Endometrial microvascular endothelial cells (primary cell): ENCODE results near the gene LPIN1. TPM values are rescaled to one million over a fixed set of nuclear protein-coding genes. Genes with fewer than 3 reads are reported as not detected.

Experiments
- in situ Hi-C: cut with HindIII; loops from 2 replicates; pipeline ENCODE4 v1.10.0; 2017; ENCODE audit warnings: low sequenced_read_pairs, low pct_unique_long_range_greater_than_20kb; ENCODE audit errors: inconsistent ontology term
- total RNA-seq: library from RNA; depleted of rRNA; stranded (reverse); fragments of >200 nt; gene quantifications from one replicate; pipeline ENCODE4 v1.2.3, GENCODE V29; 2015; ENCODE audit errors: inconsistent ontology term

LPIN1 gene
- total RNA-seq, 1 donor from 2014 or later, result 30.8 TPM

DNA sequence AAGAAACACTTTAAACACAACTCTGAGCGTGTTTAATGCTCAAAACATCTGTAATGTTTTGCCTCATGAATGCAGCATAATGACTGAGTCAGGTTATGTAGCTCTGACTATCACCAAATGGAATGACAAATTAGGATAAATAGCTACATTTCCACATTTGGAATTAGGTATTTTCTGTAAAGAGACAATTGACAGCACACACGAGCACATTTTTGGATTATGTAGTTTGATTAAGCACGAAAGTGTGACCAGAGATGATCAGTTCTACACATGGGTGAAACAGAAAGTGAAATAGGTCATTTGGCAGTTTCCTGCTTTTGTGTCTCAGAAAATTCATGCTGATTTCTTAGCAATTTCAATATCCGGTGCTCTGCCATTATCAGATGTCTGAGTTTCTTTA lies 29.0 kb downstream of the LPIN1 start:
- in situ Hi-C loops, result loop anchor here (25.0 kb wide), 1 partner anchor 88 kb away; no protein-coding TSS in a partner anchor

DNA sequence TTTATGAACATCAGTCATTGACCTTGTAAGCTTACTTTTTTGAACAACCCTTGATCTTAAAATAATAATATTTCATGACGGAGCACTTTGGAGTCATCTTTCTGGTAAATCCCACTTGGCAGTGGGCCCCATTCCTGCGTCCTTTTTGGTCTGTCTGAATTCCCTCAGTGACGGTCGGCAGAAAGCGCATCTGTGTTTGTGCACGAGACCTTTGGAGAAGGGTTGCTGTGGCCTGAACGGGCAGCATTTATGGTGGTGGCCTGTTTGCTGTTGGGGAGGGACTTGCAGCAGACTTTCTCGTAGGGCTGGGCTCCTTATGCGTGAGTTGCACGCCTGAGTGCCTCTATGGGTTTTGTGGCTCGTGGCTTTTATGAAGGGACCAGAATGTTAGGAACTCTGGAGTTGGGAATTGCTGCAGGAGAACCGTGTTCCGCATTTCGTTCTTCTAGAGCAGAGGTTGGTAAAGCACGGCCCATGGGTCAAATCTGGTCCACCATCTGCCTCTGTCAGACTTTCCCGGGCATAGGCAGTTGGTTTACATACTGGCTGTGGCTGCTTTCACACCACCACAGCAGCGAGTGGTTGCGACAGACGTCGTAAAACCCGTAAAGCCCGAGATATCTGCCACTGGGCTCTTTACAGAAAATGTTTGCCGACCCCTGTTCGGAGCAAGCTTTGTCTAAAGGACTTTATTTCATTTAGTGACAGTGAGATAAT lies 30.8 kb downstream of the LPIN1 start:
- in situ Hi-C loops, result loop anchor here (25.0 kb wide), 1 partner anchor 90 kb away; no protein-coding TSS in a partner anchor

DNA sequence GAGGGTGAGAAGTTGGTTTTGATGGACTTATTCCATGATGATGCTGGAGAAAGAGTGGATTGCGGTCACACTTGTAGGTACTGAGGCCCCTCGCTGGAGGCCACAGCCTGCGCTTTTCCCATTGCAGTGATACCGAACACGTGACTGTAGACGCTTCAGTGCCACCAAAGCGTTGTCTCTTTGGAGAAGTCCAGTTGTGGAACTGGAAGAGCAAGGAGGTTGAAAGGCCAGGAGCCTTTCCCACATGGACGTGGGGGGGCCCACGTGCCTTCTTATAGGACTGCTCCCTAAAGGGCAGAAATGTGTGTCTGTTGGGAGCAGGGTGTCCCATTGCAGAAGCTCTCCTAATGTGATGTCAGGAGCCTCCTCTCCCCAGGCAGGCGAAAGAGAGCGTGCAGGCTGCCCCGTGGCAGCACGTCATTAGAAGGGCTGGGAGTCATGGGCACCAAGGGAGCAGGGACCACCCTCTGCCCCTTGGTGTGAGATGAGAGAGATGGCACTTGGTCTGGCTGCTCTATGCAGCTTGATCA lies 31.5 kb downstream of the LPIN1 start:
- in situ Hi-C loops, result loop anchor here (25.0 kb wide), 1 partner anchor 91 kb away; no protein-coding TSS in a partner anchor

DNA sequence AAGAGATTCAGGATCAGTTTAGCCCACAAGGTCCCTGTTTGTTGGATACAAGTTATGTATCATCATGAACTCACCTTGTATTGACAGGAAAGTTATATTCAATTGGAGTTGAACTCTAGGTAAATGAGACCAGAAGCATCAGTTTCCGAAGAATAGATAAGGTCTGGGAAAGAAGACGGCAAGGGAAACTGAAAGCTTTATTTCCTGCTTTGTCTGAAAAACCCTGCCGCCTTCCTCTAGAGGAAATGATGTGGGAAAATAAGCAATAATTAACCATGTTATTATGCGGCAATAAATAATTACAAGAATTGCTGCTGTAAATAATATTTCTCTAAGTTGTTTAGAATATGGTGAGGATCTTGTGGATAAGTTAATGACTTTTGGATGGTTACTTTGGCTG lies 32.0 kb downstream of the LPIN1 start:
- in situ Hi-C loops, result loop anchor here (25.0 kb wide), 1 partner anchor 91 kb away; no protein-coding TSS in a partner anchor

DNA sequence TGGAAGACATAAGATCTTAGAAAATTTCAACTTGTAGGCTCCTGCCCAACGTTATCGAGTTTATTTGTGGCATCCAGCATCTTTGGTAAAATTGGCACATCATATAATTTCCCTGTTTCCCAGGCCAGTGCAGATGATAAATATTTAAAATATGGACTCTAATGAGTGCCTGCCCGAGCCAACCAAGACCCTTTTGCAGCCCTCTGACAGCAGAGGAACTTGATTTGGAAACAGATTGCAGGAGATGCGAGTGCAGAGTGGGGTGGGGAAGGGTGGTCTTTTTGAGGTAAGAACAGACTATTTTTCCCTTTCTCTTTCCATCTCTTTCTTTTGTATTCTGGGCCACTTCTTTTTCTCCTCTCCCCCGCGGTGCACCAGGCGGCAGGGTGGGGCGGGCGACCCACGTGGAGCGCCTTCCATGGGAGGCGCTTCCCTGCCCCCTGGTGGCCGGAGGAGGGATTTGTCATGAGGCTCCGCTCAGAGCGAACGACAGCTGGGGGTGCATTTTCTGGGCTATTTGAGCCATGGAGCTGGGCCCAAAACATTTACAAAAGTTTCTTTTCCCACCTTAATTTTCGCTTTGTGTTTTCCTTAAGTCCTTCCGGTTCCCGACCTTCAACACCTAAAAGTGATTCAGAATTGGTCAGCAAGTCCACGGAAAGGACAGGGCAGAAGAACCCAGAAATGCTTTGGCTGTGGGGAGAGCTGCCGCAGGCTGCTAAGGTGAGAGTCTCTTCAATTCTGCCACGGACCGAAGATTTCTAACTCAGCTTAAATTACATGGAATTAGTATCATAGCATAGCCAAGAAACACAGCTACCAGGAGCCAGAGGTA lies 32.7 kb downstream of the LPIN1 start:
- in situ Hi-C loops, result loop anchor here (25.0 kb wide), 1 partner anchor 92 kb away; no protein-coding TSS in a partner anchor

DNA sequence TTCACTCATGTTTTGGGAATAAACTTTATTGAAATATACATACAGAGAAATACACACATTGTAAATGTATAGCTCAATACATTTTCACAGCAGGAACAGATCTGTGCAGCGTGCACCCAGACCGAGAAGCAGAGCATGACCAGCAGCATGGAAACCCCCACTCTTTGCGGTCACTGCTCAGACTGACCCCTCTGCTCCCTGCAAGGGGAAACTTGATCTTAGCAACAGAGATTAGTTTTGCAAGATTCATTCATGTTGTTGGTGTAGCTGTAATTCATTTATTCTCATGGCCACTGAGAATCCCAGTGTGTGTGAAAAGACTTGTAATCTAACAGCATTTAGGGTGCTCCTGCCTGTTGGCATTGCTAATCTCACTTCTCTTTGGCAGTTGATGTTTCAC lies 35.2 kb downstream of the LPIN1 start:
- in situ Hi-C loops, result loop anchor here (25.0 kb wide), 1 partner anchor 94 kb away; no protein-coding TSS in a partner anchor

DNA sequence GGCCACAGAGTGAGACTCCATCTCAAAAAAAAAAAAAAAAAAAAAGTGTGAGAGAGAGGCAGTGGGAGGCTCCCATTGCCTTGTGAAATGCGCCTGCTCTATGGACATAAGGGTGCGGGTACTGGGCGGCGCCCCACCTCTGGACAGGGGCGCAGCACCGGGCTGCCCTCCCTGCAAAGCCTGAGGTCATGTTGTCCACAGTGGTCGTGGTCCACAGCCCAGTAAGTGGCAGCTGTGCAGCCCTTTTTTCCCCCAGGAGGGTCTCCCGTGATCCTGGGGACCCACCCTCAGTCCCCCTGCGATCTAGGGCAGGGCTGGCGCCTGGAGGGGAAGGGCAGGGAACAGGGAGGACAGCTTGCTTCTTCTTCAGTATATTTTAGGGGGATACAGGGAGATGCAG lies 37.8 kb downstream of the LPIN1 start:
- in situ Hi-C loops, result loop anchor here (25.0 kb wide), 1 partner anchor 97 kb away; no protein-coding TSS in a partner anchor

DNA sequence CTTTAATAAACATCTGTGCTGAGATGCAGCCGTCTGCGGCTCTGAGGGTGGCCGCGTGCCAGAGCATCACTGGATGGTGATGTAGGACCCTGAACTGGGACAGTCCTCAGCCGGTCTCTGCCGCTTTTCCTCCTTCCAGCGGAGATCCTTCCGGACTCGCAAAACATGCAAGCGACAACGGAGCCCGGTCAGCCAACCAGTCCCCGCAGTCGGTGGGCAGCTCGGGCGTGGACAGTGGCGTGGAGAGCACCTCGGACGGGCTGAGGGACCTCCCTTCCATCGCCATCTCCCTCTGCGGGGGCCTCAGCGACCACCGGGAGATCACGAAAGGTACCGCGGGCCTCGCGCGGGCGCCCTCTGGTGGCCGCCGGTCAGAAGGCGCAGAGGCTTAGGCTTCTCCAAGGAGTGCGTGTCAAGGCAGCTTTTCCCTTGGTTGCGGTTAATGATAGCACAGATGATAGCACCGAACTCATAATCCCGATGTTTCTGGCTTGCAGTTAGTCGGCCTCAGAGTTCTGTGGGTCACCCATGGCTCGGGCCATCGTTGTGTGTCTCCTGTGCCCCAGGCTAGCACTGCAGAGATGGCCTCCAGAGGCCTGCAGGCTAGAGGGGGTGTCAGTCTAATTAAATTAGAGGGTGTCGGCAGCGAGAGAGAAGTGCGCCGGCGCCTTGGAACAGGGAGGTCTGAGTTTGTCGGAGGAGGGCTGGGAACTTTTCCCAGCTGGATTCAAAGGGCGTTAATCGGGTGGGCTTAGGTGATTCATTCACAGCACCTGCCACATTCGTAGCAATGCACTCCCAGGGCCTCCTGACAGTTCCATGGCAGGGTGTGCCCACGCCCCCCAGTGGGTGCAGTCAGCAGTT lies 38.5 kb downstream of the LPIN1 start:
- in situ Hi-C loops, result loop anchor here (25.0 kb wide), 1 partner anchor 98 kb away; no protein-coding TSS in a partner anchor

DNA sequence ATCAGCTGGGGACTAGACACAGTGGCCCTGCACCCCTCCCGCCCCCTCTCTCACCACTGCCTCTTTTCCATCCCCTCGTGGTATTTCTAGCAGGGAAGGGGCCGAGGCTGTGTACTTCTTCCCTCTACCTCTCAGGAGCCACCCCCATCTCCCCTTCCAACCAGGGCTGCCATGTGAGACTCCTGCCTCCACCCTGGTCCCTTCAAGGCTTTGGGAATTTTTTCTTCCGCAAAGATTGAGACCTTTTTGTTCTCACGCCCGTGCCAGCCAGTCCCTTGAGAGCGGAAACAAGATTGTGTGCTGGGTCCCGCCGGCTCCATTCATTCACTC lies 39.1 kb downstream of the LPIN1 start:
- in situ Hi-C loops, result loop anchor here (25.0 kb wide), 1 partner anchor 98 kb away; no protein-coding TSS in a partner anchor

DNA sequence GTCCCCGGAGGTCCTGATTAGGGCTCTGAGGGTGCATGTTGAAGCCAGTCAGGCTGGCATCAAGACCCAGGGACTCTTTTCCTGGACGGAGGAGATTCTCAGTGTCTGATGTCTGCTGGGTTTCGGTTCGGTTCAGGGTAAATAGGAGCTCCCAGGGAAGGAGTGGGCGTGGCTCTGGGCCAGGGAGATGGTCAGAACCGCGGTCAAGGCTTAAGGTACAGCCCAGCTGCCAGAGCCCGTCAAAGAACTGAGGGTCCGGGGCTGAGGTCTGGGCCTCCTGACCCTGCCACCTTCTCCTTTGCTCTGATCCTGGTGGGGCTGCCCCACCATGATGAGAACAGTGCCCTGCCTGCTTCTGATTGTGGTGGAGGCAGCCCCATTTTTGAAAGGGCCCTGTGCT lies 39.8 kb downstream of the LPIN1 start:
- in situ Hi-C loops, result loop anchor here (25.0 kb wide), 1 partner anchor 99 kb away; no protein-coding TSS in a partner anchor

DNA sequence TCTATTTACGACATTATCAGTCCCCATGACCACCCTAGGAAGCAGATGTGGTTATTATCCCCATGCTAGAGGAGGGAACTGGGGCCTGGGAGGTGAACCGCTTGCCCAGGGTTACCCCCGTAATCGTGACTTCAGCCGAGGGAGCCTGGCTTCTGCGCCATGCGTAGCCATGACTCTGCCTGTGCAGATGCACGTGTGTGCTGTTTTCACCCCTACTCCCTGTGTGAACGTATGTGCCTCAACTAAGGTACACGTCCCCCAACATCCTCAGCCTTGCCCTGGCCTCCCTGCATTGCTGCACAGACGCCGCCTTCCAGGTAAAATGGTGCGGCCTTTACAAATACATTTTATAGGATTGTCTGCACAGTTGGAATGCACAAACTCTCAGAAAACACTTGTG lies 40.2 kb downstream of the LPIN1 start:
- in situ Hi-C loops, result loop anchor here (25.0 kb wide), 1 partner anchor 99 kb away; no protein-coding TSS in a partner anchor

DNA sequence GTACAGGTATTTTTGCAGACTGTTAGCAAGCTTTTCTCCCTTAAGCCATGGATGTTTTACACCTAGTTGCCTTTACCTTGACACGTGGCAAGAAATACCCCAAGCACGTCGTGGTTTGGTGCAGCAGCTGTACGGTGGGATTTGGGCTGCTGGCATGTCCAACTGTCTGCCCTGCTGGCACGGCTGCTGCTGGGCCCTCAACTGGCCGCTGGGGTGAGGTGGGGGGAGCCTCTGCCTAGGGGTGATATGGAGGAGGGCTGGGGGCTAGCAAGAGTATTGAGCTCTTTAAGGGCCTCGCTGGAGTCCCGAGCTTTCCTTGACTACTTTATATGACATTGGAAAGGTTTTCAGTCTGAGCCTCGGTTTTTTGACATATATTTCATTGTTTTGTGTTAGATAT lies 41.6 kb downstream of the LPIN1 start:
- in situ Hi-C loops, result loop anchor here (25.0 kb wide), 1 partner anchor 101 kb away; no protein-coding TSS in a partner anchor

DNA sequence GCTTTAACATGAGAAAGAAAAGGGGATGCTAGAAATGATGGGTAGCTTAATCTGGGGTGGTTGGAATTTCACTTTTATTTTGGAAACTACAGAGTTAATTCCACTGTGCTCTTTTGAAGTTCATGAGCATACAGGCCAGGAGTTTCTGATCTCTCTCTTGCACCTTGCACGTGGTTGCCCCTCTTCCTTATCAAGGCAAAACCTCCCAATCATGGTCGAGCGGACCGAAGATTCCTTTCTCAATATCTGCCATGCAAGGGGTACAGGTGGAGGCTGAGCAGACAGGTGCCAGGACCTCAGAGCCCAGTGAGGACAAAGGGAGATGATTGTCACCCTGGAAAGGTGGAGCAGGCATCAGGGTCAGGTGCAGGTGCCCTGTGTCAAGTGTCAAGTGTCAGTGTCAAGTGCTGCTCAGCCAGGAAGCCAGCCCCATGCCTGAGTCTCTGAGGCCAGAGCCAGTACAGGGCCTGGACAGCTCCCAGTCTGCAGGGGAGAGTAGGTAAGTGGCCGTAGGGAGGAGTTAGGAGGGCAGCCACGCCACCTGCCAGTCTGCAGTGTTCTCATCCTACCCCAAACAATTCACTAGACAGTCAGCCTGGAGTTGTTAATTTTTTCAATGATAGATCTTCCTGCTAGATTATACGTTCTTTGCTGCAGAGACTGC lies 42.2 kb downstream of the LPIN1 start:
- in situ Hi-C loops, result loop anchor here (25.0 kb wide), 1 partner anchor 101 kb away; no protein-coding TSS in a partner anchor

DNA sequence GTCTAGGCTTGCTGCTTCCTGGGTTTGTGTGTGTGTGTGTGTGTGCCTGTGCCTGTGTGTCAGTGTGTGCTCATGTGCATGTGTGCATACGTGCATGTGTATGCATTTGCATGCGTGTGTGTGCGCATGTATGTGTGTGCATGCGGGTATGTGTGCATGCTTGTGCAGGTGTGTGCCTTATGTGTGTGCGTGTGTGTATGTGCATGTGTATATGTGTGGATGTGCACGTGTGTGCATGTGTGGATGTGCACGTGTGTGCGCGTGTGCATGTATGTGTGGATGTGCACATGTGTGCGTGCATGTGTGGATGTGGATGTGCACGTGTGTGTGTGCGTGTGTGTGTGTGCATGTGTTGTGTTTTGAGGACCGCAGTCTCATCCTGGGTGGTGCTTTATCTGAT lies 42.8 kb downstream of the LPIN1 start:
- in situ Hi-C loops, result loop anchor here (25.0 kb wide), 1 partner anchor 102 kb away; no protein-coding TSS in a partner anchor

DNA sequence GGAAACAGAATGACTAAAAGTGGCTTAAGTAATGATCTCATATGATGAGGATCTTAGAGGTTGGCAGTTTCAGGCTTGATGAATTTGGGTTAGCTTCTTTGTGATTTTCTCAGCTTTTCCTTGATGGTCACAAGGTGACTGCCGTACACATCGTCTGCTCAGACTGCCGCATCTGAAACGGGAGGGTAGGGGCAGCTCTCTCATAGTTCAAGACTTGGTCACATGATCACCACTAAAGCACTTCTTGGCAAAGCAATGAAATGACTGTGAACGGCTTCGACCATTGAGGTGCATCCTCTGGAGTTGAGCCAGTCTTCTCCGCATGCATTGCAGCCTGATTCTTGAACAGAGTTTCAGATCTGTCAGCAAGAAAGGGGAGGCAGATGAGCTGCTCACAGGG lies 43.8 kb downstream of the LPIN1 start:
- in situ Hi-C loops, result loop anchor here (25.0 kb wide), 1 partner anchor 103 kb away; no protein-coding TSS in a partner anchor

DNA sequence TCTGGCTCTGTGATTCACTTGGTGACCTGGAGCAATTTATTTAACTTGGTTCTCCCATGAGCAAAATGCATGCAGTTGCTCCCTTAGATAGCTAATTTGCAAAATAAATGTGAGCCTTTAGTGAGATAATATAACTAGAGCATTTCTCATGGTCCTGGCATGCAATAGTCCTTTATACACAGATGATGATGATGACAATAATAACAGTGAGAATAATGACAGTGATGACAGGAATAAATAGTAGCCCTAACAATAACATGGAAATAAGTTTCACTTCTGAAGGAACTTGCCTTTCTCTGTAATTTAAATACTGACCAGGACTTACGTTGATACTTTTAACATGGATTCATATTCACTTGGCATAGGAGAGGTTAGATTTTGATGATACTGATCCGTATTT lies 49.2 kb downstream of the LPIN1 start:
- in situ Hi-C loops, result loop anchor here (25.0 kb wide), 1 partner anchor 108 kb away; no protein-coding TSS in a partner anchor
